CD8-positive, alpha-beta memory T cell (primary cell): ENCODE data around the gene SLC25A21. TPM values are rescaled to one million over a fixed set of nuclear protein-coding genes. Genes with fewer than 3 reads are reported as not detected.

Experiments
- CTCF ChIA-PET: fragments of 350-600 bp; sonication (Branson Sonifier 250); formaldehyde crosslinking; loops from one replicate; lab custom pipeline; 2021; ENCODE audit warnings: antibody characterized with exemption; lab: Charles Lee
- POLR2A ChIA-PET: fragments of 350-600 bp; sonication (Branson Sonifier 250); formaldehyde crosslinking; loops from one replicate; lab custom pipeline; 2021; ENCODE audit warnings: antibody characterized with exemption; lab: Charles Lee
- DNase-seq, 5 donors: peaks; one replicate each; pipeline versions ENCODE4 v3.0.0 to v3.0.0-alpha.2; 2020 to 2022; ENCODE audit warnings: mixed read lengths in 1 of 5
- H3K27ac ChIP-seq: one replicate; pipeline ENCODE4 v1.7.0; 2013; ENCODE audit warnings: low read depth, mild to moderate bottlenecking, low read length, moderate library complexity
- H3K27me3 ChIP-seq: 2 replicates; pipeline ENCODE4 v1.7.0; 2013; ENCODE audit warnings: low read length, mild to moderate bottlenecking; ENCODE audit not compliant: insufficient read depth, poor library complexity, severe bottlenecking
- H3K36me3 ChIP-seq: 2 replicates; pipeline ENCODE4 v1.7.0; 2013; ENCODE audit warnings: mild to moderate bottlenecking, low read length, moderate library complexity; ENCODE audit not compliant: insufficient read depth
- H3K4me1 ChIP-seq: 2 replicates; pipeline ENCODE4 v1.7.0; 2013; ENCODE audit warnings: mild to moderate bottlenecking, low read length, moderate library complexity; ENCODE audit not compliant: insufficient read depth
- H3K4me3 ChIP-seq: 2 replicates; pipeline ENCODE4 v1.7.0; 2013; ENCODE audit warnings: mild to moderate bottlenecking, low read length
- H3K9me3 ChIP-seq: 2 replicates; pipeline ENCODE4 v1.7.0; 2013; ENCODE audit warnings: mild to moderate bottlenecking, low read length
- H3K27ac Mint-ChIP-seq, 8 donors: one replicate each; pipeline ENCODE4 v1.8.0; 2020 to 2021; ENCODE audit warnings: mixed read lengths in 8 of 8, mild to moderate bottlenecking in 6 of 8, inconsistent platforms in 3 of 8, moderate library complexity in 3 of 8
- H3K27me3 Mint-ChIP-seq, 2 donors: one replicate each; pipeline ENCODE4 v1.8.0; 2020 to 2021; ENCODE audit warnings: mixed read lengths in 2 of 2, mild to moderate bottlenecking in 1 of 2, moderate library complexity in 1 of 2
- H3K36me3 Mint-ChIP-seq, 3 donors: one replicate each; pipeline ENCODE4 v1.8.0; 2020 to 2021; ENCODE audit warnings: mixed read lengths in 3 of 3, inconsistent platforms in 1 of 3, mild to moderate bottlenecking in 1 of 3
- H3K4me1 Mint-ChIP-seq, 3 donors: one replicate each; pipeline ENCODE4 v1.8.0; 2020 to 2021; ENCODE audit warnings: mixed read lengths in 3 of 3, inconsistent platforms in 1 of 3, mild to moderate bottlenecking in 1 of 3
- H3K4me3 Mint-ChIP-seq, 7 donors: one replicate each; pipeline ENCODE4 v1.8.0; 2020 to 2021; ENCODE audit warnings: mixed read lengths in 7 of 7, mild to moderate bottlenecking in 6 of 7, moderate library complexity in 4 of 7, inconsistent platforms in 2 of 7
- H3K9me3 Mint-ChIP-seq, 5 donors: one replicate each; pipeline ENCODE4 v1.8.0; 2020 to 2022; ENCODE audit warnings: mixed read lengths in 5 of 5, mild to moderate bottlenecking in 3 of 5, moderate library complexity in 2 of 5, inconsistent platforms in 1 of 5
- polyA plus RNA-seq: library from polyadenylated mRNA; unstranded; fragments of 300-500 nt; fragmentation: Illumina TruSeq; gene quantifications from one replicate; pipeline ENCODE4 v1.2.3, GENCODE V29; 2021
- total RNA-seq, 2 experiments: library from RNA; stranded (reverse); gene quantifications; one replicate each; pipeline ENCODE4 v1.2.3, GENCODE V29; 2021

SLC25A21 gene
- total and polyA plus RNA-seq, 3 experiments from 2014 or later: not detected

DNA sequence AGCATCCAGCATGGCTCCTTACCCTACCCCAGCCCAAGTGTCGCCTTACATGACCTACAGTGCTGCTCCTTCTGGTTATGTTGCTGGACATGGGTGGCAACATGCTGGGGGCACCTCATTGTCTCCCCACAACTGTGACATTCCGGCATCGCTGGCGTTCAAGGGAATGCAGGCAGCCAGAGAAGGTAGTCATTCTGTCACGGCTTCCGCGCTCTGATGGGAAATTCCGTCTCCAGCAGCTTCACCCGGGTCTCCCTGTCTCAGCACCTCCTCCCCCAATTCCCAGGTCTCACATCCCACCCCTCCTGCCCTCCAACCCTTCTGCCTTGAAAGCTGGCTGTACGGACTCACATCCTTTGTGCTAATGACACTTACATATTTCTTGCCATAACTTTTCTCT, 496.2 kb downstream of the SLC25A21 start:
- ChIA-PET CTCF (no interaction called here), POLR2A (no interaction called here)
- peaks cover 0 to 5% (median 1%) of the 10 kb centered on the region in 5 donors for H3K9me3 Mint-ChIP-seq
- Histone ChIP-seq H3K4me3 (no peak overlapping the region), H3K27me3 (no peaks in the 10 kb centered on the region), H3K36me3 (no peaks in the 10 kb centered on the region), H3K27ac (no peak overlapping the region), H3K4me1 (no peaks in the 10 kb centered on the region), H3K9me3 (no peaks in the 10 kb centered on the region)
- no peaks in the 10 kb centered on the region for H3K4me1 Mint-ChIP-seq
- H3K36me3 Mint-ChIP-seq: no peaks in the 10 kb centered on the region
- no peak overlapping the region for H3K4me3 Mint-ChIP-seq
- peaks cover 2 to 26% of the 10 kb centered on the region in 2 donors for H3K27me3 Mint-ChIP-seq
- no peak for DNase-seq
- no peak overlapping the region for H3K27ac Mint-ChIP-seq

DNA sequence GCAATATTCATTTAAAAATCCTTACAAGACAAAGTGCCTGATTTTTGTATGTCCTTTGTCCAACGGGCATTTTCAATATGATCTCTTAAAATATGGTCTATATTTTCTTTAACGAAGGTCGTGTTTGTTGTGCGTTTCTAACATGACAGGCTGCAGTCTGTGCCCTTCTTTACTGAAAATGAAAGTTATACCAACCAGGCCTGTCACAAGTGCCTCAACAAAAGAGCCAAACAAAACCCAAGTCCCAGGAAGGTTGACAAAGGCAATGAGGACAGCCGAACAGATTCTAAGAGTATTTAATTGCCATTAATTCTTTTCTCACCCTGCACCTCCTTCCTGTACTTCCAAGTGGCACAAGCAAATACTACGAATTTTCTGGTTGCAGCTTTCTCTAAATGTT, 496.8 kb downstream of the SLC25A21 start:
- Mint-ChIP-seq H3K27ac (no peak overlapping the region), H3K9me3 (peaks cover 0 to 5% (median 1%) of the 10 kb centered on the region in 5 donors), H3K27me3 (peaks cover 2 to 31% of the 10 kb centered on the region in 2 donors), H3K36me3 (no peaks in the 10 kb centered on the region), H3K4me3 (no peak overlapping the region), H3K4me1 (no peaks in the 10 kb centered on the region)
- H3K36me3 ChIP-seq: no peaks in the 10 kb centered on the region
- H3K27me3 ChIP-seq: no peaks in the 10 kb centered on the region
- H3K4me3 ChIP-seq: no peak overlapping the region
- CTCF ChIA-PET: no interaction called here
- DNase-seq: no peak
- H3K9me3 ChIP-seq: no peaks in the 10 kb centered on the region
- H3K4me1 ChIP-seq: no peaks in the 10 kb centered on the region
- H3K27ac ChIP-seq: no peak overlapping the region
- POLR2A ChIA-PET: no interaction called here

DNA sequence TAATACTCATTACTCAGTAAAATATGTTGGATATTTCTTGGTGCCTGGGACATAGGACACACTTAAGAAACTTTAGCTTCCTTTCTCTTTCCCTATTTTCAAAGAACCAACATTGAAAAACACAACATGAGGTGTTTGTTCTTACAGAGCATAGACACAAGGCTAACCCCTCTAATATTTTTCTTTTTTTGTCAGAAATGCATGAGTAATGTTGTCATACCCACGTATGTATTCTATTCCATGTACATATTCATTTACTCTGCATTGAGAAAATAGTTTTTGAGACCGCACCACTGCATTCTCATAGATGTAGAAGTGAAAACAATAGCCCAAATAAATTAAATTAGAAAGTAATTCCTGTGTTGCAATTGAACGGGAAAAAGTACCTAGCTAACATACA, 497.7 kb downstream of the SLC25A21 start:
- no peaks in the 10 kb centered on the region for H3K27me3 ChIP-seq
- H3K36me3 Mint-ChIP-seq: no peaks in the 10 kb centered on the region
- no peak overlapping the region for H3K27ac ChIP-seq
- H3K36me3 ChIP-seq: no peaks in the 10 kb centered on the region
- H3K9me3 ChIP-seq: no peaks in the 10 kb centered on the region
- H3K27me3 Mint-ChIP-seq: peaks cover 2 to 31% of the 10 kb centered on the region in 2 donors
- no peak overlapping the region for H3K4me3 Mint-ChIP-seq
- no peaks in the 10 kb centered on the region for H3K4me1 ChIP-seq
- ChIA-PET CTCF (no interaction called here), POLR2A (no interaction called here)
- peaks cover 0 to 5% (median 1%) of the 10 kb centered on the region in 5 donors for H3K9me3 Mint-ChIP-seq
- no peaks in the 10 kb centered on the region for H3K4me1 Mint-ChIP-seq
- no peak for DNase-seq
- no peak overlapping the region for H3K4me3 ChIP-seq
- H3K27ac Mint-ChIP-seq: no peak overlapping the region

DNA sequence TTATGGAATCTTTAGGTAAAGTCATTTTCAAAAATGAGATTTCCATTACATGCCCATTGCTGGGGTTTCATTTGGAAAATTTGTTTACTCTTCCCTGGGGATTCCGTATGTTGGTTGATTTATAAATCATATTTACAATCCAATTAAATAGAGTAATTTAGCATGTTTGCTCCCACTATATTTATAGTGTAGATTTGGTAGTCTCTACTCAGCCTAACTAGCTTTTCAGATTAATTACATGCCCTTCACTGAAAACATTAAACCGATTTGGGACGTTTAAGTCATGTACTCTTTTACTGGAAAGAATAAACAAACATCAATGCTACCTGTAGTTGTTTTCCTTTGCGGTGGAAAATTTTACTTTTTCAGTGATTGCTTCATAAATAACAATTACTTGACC, 500.3 kb downstream of the SLC25A21 start:
- H3K27me3 Mint-ChIP-seq: peaks cover 10 to 31% of the 10 kb centered on the region in 2 donors
- no peaks in the 10 kb centered on the region for H3K36me3 ChIP-seq
- no peak overlapping the region for H3K27ac ChIP-seq
- H3K36me3 Mint-ChIP-seq: no peaks in the 10 kb centered on the region
- H3K27me3 ChIP-seq: no peaks in the 10 kb centered on the region
- CTCF ChIA-PET: no interaction called here
- no peak for DNase-seq
- no peaks in the 10 kb centered on the region for H3K9me3 ChIP-seq
- H3K4me1 ChIP-seq: no peaks in the 10 kb centered on the region
- peaks cover 0 to 1% (median 0%) of the 10 kb centered on the region in 3 donors for H3K4me1 Mint-ChIP-seq
- POLR2A ChIA-PET: no interaction called here
- no peak overlapping the region for H3K27ac Mint-ChIP-seq
- H3K4me3 Mint-ChIP-seq: no peak overlapping the region
- peaks cover 0 to 7% (median 4%) of the 10 kb centered on the region in 5 donors for H3K9me3 Mint-ChIP-seq
- no peak overlapping the region for H3K4me3 ChIP-seq

DNA sequence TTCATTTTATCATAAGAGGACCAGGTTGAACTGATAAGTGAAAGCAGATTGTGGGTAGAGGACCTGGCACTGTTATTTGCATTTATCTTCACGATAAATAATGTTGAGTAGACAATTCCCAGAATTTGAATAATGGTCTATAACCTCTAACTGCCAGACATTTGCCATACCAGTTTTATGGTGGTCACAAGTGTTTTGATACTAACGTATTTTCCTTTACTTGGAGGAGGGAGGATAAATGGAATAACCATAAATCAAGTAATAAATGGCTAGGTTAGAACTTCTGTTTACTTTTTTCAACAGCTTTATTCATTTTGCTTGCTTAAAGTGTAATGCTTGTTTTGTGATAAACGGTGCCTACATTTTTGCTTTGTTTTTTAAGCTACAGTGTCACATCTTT, 501.3 kb downstream of the SLC25A21 start:
- H3K9me3 ChIP-seq: no peaks in the 10 kb centered on the region
- H3K27me3 ChIP-seq: peaks cover 1% of the 10 kb centered on the region
- no peak for DNase-seq
- Mint-ChIP-seq H3K9me3 (peaks cover 0 to 7% (median 3%) of the 10 kb centered on the region in 5 donors), H3K4me1 (peaks cover 0 to 1% (median 0%) of the 10 kb centered on the region in 3 donors), H3K4me3 (no peak overlapping the region), H3K27ac (no peak overlapping the region), H3K27me3 (peaks cover 11 to 31% of the 10 kb centered on the region in 2 donors), H3K36me3 (no peaks in the 10 kb centered on the region)
- H3K4me3 ChIP-seq: no peak overlapping the region
- no peaks in the 10 kb centered on the region for H3K4me1 ChIP-seq
- POLR2A ChIA-PET: no interaction called here
- H3K36me3 ChIP-seq: no peaks in the 10 kb centered on the region
- H3K27ac ChIP-seq: no peak overlapping the region
- CTCF ChIA-PET: no interaction called here

DNA sequence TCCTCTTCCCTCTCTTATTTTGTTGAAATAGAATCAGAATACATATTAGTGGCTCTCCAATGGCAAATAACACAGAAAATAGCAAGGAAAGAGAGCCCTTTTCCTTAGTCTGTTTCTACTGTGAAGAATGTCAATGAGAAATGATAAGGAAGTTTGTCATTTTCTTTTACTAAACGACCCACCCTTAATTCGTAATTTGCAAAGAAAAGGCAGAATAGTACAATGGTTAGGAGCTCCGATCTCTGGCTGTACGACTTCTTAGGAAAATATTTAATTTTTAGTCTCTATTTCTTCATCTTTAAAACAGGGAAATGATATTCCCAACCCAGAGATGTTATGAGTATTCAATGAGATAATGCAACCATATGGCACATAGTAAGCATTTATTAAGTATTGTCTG, 504.7 kb downstream of the SLC25A21 start:
- Mint-ChIP-seq H3K4me3 (no peak overlapping the region), H3K27ac (no peak overlapping the region), H3K4me1 (peaks cover 11 to 25% (median 12%) of the 10 kb centered on the region in 3 donors), H3K36me3 (peaks cover 0 to 4% (median 0%) of the 10 kb centered on the region in 3 donors), H3K9me3 (peaks cover 0 to 16% (median 12%) of the 10 kb centered on the region in 5 donors), H3K27me3 (peaks cover 33 to 52% of the 10 kb centered on the region in 2 donors)
- Histone ChIP-seq H3K4me3 (no peak overlapping the region), H3K27me3 (peaks cover 22% of the 10 kb centered on the region), H3K9me3 (no peaks in the 10 kb centered on the region), H3K27ac (no peak overlapping the region), H3K36me3 (no peaks in the 10 kb centered on the region), H3K4me1 (peaks cover 7% of the 10 kb centered on the region)
- ChIA-PET POLR2A (no interaction called here), CTCF (no interaction called here)
- DNase-seq: no peak

DNA sequence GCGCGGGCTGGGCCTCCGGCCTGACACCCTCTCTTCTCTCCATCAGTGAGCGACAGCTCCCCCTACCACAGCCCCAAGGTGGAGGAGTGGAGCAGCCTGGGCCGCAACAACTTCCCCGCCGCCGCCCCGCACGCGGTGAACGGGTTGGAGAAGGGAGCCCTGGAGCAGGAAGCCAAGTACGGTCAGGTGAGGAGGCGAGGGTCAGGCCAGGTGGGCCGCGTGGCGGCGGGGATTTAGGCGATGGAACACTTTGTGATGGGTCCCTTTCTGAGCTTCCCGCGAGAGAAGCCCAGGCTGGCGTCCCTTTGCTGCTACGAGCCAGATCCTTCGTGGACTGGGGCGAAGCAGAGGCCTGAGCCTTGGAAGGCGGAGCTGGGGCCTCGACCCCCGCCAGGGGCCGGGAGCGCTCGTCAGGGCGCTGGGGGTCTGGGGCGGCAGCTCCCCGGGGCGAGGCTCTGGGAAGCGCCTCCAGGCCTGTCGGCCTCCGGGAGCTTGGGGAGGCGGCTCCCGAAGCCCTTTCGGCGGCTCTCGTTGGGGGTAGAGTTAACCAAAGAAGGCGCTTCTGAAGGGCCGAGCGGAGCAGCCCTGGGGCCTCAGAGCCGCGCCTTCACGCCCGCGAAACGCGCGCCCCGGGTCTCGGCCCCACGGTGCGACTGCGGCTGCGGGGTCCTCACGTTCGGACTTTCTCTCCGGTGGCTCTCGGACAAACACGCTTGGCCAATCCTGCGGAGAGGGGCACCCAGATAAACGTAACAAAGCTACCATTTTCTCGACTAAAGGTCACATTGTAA, 505.8 kb downstream of the SLC25A21 start:
- Histone ChIP-seq H3K36me3 (no peaks in the 10 kb centered on the region), H3K27ac (no peak overlapping the region), H3K4me3 (no peak overlapping the region), H3K4me1 (peaks cover 7% of the 10 kb centered on the region), H3K9me3 (no peaks in the 10 kb centered on the region), H3K27me3 (peaks cover 24% of the 10 kb centered on the region)
- CTCF ChIA-PET: no interaction called here
- POLR2A ChIA-PET: no interaction called here
- no peak overlapping the region for H3K4me3 Mint-ChIP-seq
- no peak overlapping the region for H3K27ac Mint-ChIP-seq
- H3K4me1 Mint-ChIP-seq: peaks cover 15 to 33% (median 17%) of the 10 kb centered on the region in 3 donors
- H3K9me3 Mint-ChIP-seq: peaks cover 0 to 17% (median 14%) of the 10 kb centered on the region in 5 donors
- DNase-seq: no peak
- peaks cover 40 to 61% of the 10 kb centered on the region in 2 donors for H3K27me3 Mint-ChIP-seq
- peaks cover 0 to 4% (median 0%) of the 10 kb centered on the region in 3 donors for H3K36me3 Mint-ChIP-seq

DNA sequence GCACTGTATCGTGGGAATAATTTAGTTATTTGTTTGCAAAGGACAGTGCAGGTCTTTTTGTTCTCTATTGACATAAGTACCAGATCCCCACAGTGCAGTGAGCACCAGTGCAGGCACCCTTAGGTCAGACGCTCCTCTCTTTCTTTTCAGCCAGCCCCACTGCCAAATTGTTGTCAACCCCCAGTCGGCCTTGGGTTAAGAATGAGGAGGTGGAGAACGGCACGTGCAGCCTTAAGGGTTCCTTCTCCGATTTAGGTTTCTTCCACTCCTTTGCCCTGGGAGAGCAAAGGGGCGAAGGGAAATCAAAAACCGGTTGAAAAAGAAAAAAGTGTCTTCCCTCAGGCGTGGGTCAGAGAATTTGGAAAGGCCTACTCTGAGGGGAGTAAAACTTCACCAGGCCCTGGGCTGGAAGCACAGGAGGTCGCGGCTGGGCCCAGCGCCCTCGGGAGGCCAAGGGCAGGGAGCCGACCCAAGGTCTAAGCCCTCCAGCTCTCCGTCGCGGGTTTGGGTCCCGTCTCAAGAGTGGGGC, 506.5 kb downstream of the SLC25A21 start:
- H3K36me3 Mint-ChIP-seq: peaks cover 0 to 4% (median 0%) of the 10 kb centered on the region in 3 donors
- Histone ChIP-seq H3K4me3 (no peak overlapping the region), H3K4me1 (peaks cover 7% of the 10 kb centered on the region), H3K27ac (no peak overlapping the region), H3K9me3 (no peaks in the 10 kb centered on the region), H3K36me3 (no peaks in the 10 kb centered on the region), H3K27me3 (peaks cover 29% of the 10 kb centered on the region)
- peaks cover 45 to 64% of the 10 kb centered on the region in 2 donors for H3K27me3 Mint-ChIP-seq
- peaks cover 18 to 38% (median 22%) of the 10 kb centered on the region in 3 donors for H3K4me1 Mint-ChIP-seq
- peaks cover 0 to 23% (median 14%) of the 10 kb centered on the region in 5 donors for H3K9me3 Mint-ChIP-seq
- CTCF ChIA-PET: no interaction called here
- H3K4me3 Mint-ChIP-seq: no peak overlapping the region
- no peak overlapping the region for H3K27ac Mint-ChIP-seq
- no peak for DNase-seq
- POLR2A ChIA-PET: no interaction called here
